Kidney epithelial cell (primary cell): ENCODE measurements around the gene DYRK1A. TPM values are rescaled to one million over a fixed set of nuclear protein-coding genes. Genes with fewer than 3 reads are reported as not detected.
A peak's percentile ranks its signal among the peaks of the same experiment; 100 is the strongest.

ENCODE experiments used
- DNase-seq: peaks from one replicate; pipeline ENCODE4 v3.0.0-alpha.2; 2010; ENCODE audit warnings: low read depth
- H3K27me3 ChIP-seq: 2 replicates; pipeline ENCODE4 v1.6.0; 2011; ENCODE audit warnings: low read length; ENCODE audit not compliant: control insufficient read depth, insufficient read depth
- H3K36me3 ChIP-seq: 2 replicates; pipeline ENCODE4 v1.5.1; 2011; ENCODE audit warnings: low read length; ENCODE audit not compliant: control insufficient read depth, insufficient read depth
- H3K4me3 ChIP-seq: 2 replicates; pipeline ENCODE4 v1.5.1; 2011; ENCODE audit warnings: low read depth, mild to moderate bottlenecking, control low read depth, low read length
- total RNA-seq: library from RNA; depleted of rRNA; stranded (reverse); fragments of >200 nt; gene quantifications from 2 replicates; pipeline ENCODE4 v1.2.3, GENCODE V29; 2015
- TF ChIP-seq, protein P1 (sequence below): IDR thresholded peaks from 2 replicates; pipeline ENCODE4 v1.5.1; 2011; ENCODE audit warnings: mild to moderate bottlenecking, moderate library complexity, low read length, control low read depth, inconsistent platforms; ENCODE audit not compliant: insufficient read depth, poor library complexity, severe bottlenecking

Gene DYRK1A
- total RNA-seq, 1 donor from 2014 or later: 53.1 TPM

DNA sequence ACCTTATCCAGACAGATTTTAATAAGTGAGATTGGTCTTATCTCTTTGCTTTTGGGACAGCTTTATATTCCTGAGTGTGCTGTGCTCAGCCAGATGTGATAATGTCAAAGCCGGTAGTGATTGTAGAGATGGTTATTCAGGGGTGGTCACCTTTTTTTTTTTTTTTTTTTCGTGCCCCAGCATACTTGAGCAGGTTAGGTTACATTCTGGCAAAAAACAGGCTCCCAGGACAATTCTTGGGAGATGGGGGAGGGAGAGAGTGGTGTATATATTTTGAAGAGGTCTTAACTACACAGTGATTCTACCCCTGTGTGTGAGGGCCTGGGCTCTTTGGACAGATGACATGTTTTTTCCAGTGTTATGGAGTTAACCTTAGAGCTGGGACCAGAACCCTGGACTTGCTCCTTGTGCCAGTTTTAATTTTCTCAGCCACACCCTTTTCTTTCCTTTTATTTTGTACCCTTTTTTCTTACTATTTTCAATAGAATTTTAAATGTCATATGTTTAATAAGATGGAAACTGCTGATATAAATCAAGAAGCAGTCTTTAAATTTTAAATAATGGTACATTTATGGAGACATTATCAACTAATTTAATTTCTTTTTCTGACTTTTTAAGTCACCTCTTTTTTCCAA lies 88.4 kb downstream of the DYRK1A start:
- H3K27me3 ChIP-seq: no peaks in the 10 kb centered on the region
- DNase-seq: no peak
- TF ChIP-seq, protein P1, sequence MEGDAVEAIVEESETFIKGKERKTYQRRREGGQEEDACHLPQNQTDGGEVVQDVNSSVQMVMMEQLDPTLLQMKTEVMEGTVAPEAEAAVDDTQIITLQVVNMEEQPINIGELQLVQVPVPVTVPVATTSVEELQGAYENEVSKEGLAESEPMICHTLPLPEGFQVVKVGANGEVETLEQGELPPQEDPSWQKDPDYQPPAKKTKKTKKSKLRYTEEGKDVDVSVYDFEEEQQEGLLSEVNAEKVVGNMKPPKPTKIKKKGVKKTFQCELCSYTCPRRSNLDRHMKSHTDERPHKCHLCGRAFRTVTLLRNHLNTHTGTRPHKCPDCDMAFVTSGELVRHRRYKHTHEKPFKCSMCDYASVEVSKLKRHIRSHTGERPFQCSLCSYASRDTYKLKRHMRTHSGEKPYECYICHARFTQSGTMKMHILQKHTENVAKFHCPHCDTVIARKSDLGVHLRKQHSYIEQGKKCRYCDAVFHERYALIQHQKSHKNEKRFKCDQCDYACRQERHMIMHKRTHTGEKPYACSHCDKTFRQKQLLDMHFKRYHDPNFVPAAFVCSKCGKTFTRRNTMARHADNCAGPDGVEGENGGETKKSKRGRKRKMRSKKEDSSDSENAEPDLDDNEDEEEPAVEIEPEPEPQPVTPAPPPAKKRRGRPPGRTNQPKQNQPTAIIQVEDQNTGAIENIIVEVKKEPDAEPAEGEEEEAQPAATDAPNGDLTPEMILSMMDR: no peak
- no peak overlapping the region for H3K4me3 ChIP-seq
- no peaks in the 10 kb centered on the region for H3K36me3 ChIP-seq

DNA sequence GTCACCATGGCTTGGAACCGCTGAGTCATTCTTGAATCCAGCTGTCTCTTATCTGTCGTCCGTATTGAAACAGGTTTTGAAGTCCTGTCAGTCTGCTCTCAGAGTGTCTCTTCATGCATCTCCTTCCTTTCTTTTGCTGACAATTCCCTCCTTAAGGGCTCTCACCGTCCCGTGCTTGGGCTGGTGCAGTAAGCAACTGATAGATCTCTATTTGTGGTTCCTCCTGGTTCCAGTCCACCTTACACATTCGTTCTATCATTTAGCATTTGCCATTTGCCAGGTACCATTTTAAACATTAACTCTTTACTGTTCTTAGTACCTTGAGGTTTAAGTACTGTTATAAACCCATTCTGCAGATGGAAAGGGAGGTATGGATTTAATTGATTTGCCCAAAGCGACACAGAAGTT lies 88.9 kb downstream of the DYRK1A start:
- DNase-seq: no peak
- Histone ChIP-seq H3K27me3 (no peaks in the 10 kb centered on the region), H3K4me3 (no peak overlapping the region), H3K36me3 (no peaks in the 10 kb centered on the region)
- TF ChIP-seq, protein P1: no peak

DNA sequence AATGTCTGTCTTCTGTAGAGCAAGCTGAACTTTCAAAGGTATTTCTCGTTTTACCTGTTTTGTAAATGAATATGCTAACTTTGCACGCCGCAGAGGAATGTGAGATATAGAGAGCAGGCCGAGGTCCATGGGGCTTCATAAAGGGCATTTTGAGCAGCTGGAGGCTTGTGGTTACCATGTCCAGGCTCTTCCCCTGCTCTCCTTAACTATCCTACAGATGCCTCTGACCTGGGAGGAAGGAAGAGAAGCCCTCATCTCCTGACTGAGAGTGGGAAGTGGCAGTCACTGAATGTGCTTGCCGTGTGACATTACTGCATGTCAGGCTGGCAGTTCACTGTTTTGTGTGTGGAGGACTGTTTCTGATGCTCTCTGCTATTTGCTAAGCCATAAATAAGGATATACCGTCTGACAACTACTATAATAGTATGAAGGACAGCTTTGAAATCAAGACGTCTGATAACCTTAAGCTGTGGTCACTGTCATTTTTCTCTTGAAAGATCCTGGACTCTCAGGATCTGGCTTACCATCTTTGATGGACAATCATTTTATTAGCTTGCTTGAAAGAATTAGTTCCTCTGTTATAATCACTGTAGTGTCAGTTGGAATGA lies 92.2 kb downstream of the DYRK1A start:
- Histone ChIP-seq H3K27me3 (no peaks in the 10 kb centered on the region), H3K4me3 (no peak overlapping the region), H3K36me3 (no peaks in the 10 kb centered on the region)
- TF ChIP-seq, protein P1: no peak
- DNase-seq: no peak

DNA sequence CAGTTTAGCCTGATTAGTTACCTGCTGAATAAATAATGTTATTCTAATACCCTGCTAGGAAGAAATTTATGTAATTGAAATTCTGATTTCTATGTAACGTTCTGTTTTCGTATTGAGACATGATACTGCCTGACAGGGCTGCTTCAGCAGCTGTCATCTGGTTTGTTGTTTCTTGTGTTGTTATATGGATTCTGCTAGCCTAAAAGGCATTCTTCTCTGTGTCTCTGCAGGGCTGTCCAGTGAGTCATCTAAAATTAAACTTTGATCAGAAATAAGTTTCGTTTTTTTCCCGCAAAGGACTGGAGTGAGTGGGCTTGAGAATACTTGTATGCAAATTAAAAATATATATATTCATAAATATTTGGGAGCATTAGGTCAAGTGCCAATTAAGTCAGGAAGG lies 93.0 kb downstream of the DYRK1A start:
- DNase-seq: no peak
- no peaks in the 10 kb centered on the region for H3K36me3 ChIP-seq
- no peak overlapping the region for H3K4me3 ChIP-seq
- H3K27me3 ChIP-seq: no peaks in the 10 kb centered on the region
- TF ChIP-seq, protein P1: no peak

DNA sequence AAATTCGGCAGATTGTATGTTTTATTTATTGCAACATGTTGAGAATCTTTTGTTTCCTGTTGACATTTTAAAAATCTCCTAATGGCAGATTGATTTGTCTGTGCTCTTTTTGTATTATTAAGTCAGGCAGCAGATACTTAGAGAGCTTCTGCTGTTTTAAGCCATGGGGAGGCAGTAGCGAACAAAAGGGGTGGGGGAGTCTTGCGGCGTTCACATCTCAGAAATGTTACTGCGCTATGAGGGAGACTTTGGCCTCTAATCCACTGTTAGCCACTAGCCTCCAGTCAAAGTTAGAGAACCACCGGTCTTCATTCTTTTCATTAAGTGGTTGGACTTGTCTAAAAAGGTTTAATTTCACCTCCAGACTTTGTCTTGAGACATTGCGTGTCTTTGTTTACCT lies 93.6 kb downstream of the DYRK1A start:
- DNase-seq: no peak
- TF ChIP-seq, protein P1: peak; percentile 22
- Histone ChIP-seq H3K27me3 (no peaks in the 10 kb centered on the region), H3K4me3 (no peak overlapping the region), H3K36me3 (no peaks in the 10 kb centered on the region)

DNA sequence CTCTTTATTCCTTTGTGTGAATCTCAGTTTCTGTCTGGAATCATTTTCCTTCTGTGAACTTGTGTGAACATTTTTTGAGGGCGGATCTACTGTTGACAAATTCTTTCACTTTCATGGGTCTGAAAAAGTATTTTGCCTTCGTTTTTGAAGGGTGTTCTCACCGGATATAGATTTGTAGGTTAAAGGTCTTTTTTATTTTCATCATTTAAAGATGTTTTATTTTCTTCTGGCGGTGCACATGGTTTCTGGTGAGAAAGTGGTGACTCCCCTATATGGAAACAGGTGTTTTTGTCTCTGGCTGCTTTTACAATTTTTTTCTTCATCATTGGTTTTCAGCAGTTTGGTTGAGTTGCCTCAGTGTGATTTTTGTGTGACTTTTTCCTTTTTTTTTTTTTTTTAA lies 94.9 kb downstream of the DYRK1A start:
- TF ChIP-seq, protein P1: no peak
- Histone ChIP-seq H3K4me3 (no peak overlapping the region), H3K36me3 (no peaks in the 10 kb centered on the region), H3K27me3 (no peaks in the 10 kb centered on the region)
- DNase-seq: no peak
